Stomach smooth muscle (tissue), 2 donors: ENCODE measurements around the gene RPP30.
A peak's percentile ranks its signal among the peaks of the same experiment; 100 is the strongest.
"Not testable (repeated sequence)": the region's sequence is repeated elsewhere in the genome, so short reads cannot be mapped to it uniquely, and the experiment has no call there.

Experiments
- H3K27ac ChIP-seq: one replicate; pipeline ENCODE4 v1.7.0; 2013; ENCODE audit warnings: mild to moderate bottlenecking, low read length, inconsistent platforms
- H3K27me3 ChIP-seq, 2 donors: one replicate each; pipeline ENCODE4 v1.7.0; 2013; ENCODE audit warnings: low read length in 2 of 2; ENCODE audit not compliant: insufficient read depth in 2 of 2, control insufficient read depth in 1 of 2
- H3K36me3 ChIP-seq, 2 donors: one replicate each; pipeline ENCODE4 v1.7.0; 2013; ENCODE audit warnings: low read length in 2 of 2; ENCODE audit not compliant: control insufficient read depth in 2 of 2, insufficient read depth in 2 of 2
- H3K4me1 ChIP-seq: one replicate; pipeline ENCODE4 v1.7.0; 2013; ENCODE audit warnings: low read length; ENCODE audit not compliant: control insufficient read depth, insufficient read depth
- H3K4me3 ChIP-seq, 2 donors: one replicate each; pipeline ENCODE4 v1.7.0; 2013; ENCODE audit warnings: low read length in 2 of 2
- H3K9ac ChIP-seq, 2 donors: one replicate each; pipeline ENCODE4 v1.7.0; 2013; ENCODE audit warnings: low read length in 2 of 2, mild to moderate bottlenecking in 1 of 2
- H3K9me3 ChIP-seq, 2 donors: one replicate each; pipeline ENCODE4 v1.7.0; 2013; ENCODE audit warnings: low read length in 2 of 2; ENCODE audit not compliant: control insufficient read depth in 2 of 2
- donor health status: healthy.
- donor health status: Pancreatic carcinoma.

RPP30 gene

DNA sequence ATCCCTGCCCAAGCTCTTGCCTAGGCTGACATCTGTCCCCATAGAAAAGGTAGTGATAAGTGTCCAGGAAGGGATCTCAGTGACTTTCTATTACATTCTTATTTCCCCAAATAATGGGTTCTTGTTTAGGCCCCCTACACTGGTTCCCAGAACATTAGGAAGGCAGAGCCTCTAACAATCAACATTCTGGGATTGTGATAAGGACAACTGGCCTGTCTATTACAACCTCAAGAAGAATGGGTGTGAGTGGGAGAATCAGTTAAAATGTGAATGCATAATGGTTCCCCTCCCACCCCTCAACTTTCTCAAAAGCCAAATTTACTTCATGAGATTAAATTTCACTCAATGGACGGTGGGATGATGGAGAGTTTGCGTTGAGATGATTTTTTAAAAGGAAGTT lies 55.5 kb downstream of the RPP30 start:
- no peak overlapping the region for H3K4me3 ChIP-seq
- H3K9ac ChIP-seq, result no peak overlapping the region
- H3K4me1 ChIP-seq, result peaks cover 5% of the 10 kb centered on the region
- peaks cover 0 to 4% of the 10 kb centered on the region in 2 donors for H3K27me3 ChIP-seq
- no peaks in the 10 kb centered on the region for H3K36me3 ChIP-seq
- H3K27ac ChIP-seq, result no peak overlapping the region
- H3K9me3 ChIP-seq, result no peaks in the 10 kb centered on the region

DNA sequence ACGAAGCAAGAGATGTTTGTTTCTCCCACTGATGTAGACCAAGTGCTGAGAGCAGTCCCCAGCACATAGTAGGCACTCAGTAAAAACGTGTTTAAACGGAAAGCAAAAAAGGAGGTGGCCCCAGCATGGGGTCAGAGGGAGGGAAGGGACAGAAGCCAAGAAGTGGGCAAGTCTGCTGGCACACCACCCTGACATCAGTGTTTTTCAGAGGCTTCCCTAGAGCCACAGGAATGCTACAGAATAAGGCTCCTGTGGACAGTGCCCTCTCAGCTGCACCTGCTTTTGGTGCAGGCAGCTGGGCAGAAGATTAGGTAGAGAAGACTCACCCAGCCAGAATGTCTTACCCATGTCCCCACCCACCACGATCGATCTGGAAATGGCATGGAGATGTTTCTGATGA lies 57.4 kb downstream of the RPP30 start:
- H3K27ac ChIP-seq, result no peak overlapping the region
- no peaks in the 10 kb centered on the region for H3K27me3 ChIP-seq
- H3K4me1 ChIP-seq, result peaks cover 5% of the 10 kb centered on the region
- no peaks in the 10 kb centered on the region for H3K36me3 ChIP-seq
- H3K9me3 ChIP-seq, result no peaks in the 10 kb centered on the region
- H3K4me3 ChIP-seq, result no peak overlapping the region
- no peak overlapping the region for H3K9ac ChIP-seq

DNA sequence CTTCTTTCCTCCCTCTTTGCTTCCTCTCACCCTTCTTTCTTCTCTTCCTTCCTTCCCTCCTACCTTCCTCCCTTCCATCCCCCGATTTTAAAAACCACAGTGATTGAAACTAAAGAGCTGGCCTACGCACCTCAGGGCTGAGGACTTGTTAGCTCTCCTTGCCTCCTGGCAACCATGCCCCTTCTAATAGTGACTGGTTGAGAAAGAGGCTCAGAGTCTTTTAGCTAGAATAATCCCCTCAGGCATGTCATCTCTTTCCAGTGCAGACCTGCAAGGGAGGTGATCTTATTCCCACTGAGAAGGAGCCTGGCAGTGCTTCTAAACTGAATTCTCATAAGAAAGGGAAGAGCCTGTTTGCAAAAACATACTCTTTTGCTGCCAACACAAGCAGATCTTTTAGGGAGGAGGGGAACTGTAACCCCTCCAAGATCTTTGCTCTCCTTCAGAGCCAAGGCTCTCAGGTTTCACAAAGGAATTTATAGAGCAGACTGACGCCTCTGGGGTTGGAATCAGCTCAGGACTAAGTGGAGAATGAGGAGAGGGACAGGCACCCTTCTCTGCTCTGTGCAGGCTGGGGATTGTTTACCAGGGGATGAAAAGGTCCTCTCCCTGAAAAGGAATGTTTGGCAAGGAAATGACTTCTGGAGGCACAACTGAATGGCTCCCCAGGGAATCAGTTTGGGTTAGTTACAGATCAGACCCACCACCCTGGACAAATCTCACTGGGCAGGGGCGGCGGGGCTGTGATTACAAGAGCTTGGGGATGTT lies 58.5 kb downstream of the RPP30 start:
- Histone ChIP-seq H3K9me3 (no peaks in the 10 kb centered on the region), H3K4me1 (peaks cover 5% of the 10 kb centered on the region), H3K36me3 (no peaks in the 10 kb centered on the region), H3K27ac (peak overlapping the region; percentile 11), H3K9ac (no peak overlapping the region), H3K27me3 (no peaks in the 10 kb centered on the region), H3K4me3 (no peak overlapping the region)

DNA sequence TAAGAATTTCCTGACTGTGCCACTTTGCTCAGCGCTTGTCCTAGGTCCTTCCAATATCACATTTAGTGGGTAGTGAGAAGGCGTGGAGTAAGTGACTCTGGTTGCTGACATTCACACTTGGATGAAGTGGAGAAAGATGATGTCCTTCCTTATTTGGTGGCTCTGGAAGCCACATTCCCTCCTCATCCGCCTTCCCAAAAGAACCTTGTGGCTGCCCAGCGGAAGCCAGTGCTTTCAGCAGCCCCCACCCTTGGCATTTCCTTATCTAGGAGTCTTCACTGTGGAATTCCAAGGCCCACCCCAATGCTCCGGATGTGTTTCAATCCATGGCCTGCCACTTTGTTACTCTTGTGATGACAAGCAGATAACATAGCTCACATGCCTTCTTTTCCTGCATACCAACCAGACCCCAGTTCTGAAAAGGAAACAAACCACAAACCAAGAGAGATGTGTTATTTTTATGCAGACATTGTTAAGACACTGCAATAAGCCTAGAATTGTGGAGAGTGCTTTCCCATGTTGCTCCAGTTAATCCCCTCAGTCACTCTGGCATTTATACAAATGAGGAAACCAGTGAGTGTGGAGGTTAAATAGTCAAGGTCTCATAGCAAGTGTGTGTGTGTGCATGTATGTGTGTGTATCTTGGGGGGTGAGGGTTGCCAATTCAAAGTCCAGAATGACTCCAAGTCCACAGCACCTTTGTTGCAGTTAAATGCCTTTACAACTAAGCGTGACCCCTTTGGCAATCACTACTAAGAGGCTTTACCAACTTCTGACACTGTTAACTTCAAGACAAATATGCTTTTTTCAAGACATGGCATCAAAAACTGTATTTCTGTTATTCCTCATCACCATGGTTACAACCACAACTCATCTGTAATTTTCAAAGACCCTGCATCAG lies 59.4 kb downstream of the RPP30 start:
- Histone ChIP-seq H3K4me3 (no peak overlapping the region), H3K27ac (no peak overlapping the region)

DNA sequence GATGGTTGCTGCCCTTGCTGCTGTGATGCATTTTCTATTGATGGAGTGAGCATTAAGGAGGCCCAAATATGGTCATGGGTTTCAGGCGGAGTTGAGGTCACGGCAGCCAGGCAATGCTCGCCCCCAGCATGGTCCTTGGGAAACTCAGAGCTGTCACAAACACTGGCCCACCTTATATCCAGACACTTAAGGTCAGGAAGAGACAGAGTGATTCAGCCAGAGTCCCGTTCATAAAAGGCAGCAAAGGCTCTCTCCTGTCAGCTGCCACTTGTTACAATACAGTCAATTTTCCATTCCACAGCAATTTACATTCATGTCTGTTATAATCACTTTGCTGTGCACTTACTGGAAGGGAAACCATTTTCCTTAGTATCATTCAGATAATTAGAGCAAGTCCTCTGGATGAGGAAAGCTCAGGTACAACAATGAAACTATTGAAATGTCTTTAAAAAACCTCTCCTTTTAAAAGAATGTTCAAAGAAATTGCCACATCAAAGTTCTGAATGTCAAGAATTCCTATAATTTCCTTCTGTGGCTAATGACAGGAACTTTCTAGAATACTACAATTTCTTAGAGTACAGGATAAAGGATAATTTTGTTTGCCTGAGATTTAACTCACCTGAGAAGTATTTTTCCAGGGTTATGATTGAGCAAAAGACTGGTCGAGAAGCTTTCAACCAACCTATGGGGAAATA lies 64.0 kb downstream of the RPP30 start:
- H3K36me3 ChIP-seq, result no peaks in the 10 kb centered on the region
- H3K9me3 ChIP-seq, result no peaks in the 10 kb centered on the region
- H3K27me3 ChIP-seq, result no peaks in the 10 kb centered on the region
- H3K4me3 ChIP-seq, result peak overlapping the region in 1 of 2 donors; percentile 10
- H3K4me1 ChIP-seq, result no peaks in the 10 kb centered on the region
- H3K27ac ChIP-seq, result no peak overlapping the region
- H3K9ac ChIP-seq, result peak overlapping the region in 1 of 2 donors; percentile 16

More for the DNA sequence above, 59.4 kb downstream of the RPP30 start:
- Histone ChIP-seq H3K9me3 (no peaks in the 10 kb centered on the region), H3K9ac (no peak overlapping the region), H3K36me3 (no peaks in the 10 kb centered on the region), H3K27me3 (no peaks in the 10 kb centered on the region), H3K4me1 (peaks cover 5% of the 10 kb centered on the region)

DNA sequence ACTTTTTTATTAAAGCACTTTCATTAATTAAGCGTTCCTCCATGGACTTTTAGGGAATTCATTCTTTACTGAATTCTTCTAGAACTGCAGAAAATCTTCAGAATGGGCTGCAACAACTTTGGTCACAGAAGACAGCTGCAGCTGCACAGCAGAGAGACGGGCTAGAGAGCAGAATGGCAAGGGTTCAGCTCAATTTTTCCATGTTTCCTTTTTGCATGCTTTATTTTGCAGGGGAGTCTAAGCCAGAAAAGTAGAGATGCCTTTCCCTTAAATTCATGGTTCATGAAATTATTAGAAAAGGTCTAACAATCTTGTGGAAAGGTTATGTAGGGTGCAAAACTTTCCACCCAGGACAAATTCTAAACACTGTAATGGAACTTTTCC lies 64.5 kb downstream of the RPP30 start:
- H3K36me3 ChIP-seq, result no peaks in the 10 kb centered on the region
- H3K4me3 ChIP-seq, result no peak overlapping the region
- no peaks in the 10 kb centered on the region for H3K27me3 ChIP-seq
- no peaks in the 10 kb centered on the region for H3K4me1 ChIP-seq
- no peaks in the 10 kb centered on the region for H3K9me3 ChIP-seq
- H3K27ac ChIP-seq, result no peak overlapping the region
- no peak overlapping the region for H3K9ac ChIP-seq

DNA sequence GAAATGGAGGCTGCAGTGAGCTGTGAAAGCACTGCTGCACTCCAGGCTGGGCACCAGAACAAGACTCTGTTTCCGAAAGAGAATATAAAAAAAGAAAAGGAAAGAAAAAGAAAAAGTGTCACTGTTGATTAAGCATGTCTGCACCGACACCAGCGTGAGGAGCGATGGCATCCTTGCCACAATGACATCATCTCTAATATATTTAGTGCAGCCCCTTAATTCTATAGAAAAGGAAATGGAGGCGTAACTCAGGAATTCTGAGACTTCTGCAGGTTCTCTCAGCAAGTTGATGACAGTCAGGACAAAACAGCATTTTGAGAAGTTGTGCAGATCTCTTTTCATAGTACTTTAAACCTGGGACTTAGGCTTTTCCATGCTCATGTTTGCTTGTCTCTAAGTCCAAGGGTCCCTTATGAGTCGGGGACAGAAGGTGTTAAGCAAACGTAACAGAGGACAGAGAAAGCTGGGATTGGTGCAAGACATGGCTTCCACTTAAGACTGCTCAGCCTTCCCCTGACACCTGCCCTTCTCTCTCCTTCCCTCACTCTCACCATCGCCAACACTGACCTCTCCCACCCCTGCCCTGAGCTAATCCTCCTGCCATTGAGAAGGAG lies 66.0 kb downstream of the RPP30 start:
- no peak overlapping the region for H3K27ac ChIP-seq
- no peaks in the 10 kb centered on the region for H3K27me3 ChIP-seq
- H3K36me3 ChIP-seq, result no peaks in the 10 kb centered on the region
- H3K9me3 ChIP-seq, result no peaks in the 10 kb centered on the region
- no peak overlapping the region for H3K9ac ChIP-seq
- H3K4me1 ChIP-seq, result no peaks in the 10 kb centered on the region
- H3K4me3 ChIP-seq, result no peak overlapping the region

DNA sequence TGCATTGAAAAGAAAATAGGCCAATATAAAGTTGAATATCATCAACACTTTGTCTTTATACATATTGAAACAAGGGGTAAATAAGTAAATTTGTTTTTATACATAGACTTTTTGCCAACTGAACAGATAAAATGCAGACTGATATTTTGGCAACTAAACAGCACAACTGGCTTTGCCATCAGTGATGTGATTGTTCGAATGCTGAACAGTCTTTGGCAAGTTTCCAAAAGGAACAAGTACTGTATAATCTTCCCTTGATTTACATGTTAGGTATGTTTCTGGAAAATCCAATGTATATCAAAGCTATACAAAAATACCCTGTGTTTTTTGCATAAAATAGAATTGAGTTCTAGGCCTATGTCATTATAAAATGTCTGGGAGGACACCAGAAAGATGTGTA lies 67.3 kb downstream of the RPP30 start:
- Histone ChIP-seq H3K36me3 (no peaks in the 10 kb centered on the region), H3K9ac (no peak overlapping the region), H3K4me1 (no peaks in the 10 kb centered on the region), H3K4me3 (no peak overlapping the region), H3K27ac (no peak overlapping the region), H3K9me3 (no peaks in the 10 kb centered on the region), H3K27me3 (no peaks in the 10 kb centered on the region)

DNA sequence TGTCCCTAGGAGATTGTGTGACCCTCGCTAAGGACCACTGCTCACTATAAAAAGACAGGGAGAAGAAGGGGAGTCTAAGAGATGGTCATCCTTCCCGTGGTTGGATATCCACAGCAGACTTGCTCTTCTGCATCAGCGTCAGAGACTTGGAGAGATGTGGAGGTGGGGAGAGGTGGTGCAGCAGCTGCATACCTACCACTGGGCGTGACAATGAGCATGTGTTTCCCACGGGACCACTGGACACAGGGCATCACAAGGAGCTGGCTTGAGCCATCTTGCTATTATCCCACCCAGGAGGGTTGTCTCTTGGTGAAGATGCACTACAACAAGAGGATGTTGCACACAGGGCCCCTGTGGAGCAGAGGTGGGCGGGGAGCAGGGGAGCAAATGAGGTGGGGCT lies 67.9 kb downstream of the RPP30 start:
- H3K27me3 ChIP-seq, result no peaks in the 10 kb centered on the region
- H3K27ac ChIP-seq, result no peak overlapping the region
- H3K9ac ChIP-seq, result no peak overlapping the region
- H3K4me3 ChIP-seq, result no peak overlapping the region
- no peaks in the 10 kb centered on the region for H3K36me3 ChIP-seq
- no peaks in the 10 kb centered on the region for H3K4me1 ChIP-seq
- no peaks in the 10 kb centered on the region for H3K9me3 ChIP-seq

DNA sequence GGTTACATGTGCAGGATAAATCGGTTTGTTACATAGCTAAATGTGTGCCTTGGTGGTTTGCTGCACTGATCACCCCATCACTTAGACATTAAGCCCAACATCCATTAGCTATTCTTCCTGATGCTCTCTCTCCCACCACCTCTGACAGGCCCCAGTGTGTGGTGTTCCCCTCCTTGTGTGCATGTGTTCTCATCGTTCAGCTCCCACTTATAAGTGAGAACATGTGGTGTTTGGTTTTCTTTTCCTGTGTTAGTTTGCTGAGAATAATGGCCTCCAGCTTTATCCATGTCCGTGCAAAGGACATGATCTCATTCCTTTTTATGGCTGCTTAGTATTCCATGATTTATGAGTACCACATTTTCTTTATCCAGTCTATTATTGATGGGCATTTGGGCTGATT lies 71.2 kb downstream of the RPP30 start:
- not testable (repeated sequence) for H3K27me3 ChIP-seq, H3K9me3 ChIP-seq, H3K4me3 ChIP-seq, H3K4me1 ChIP-seq, H3K9ac ChIP-seq, H3K27ac ChIP-seq, H3K36me3 ChIP-seq
